Stimulated activated CD8-positive, alpha-beta memory T cell treated with anti-CD3 and anti-CD28 coated beads, Interleukin-12 subunit alpha, Interleukin-12 subunit beta, amount 100 ng/mL, for 1 hour (primary cell): Measurements from ENCODE around the gene SIRT7.

Source experiments
- DNase-seq: peaks from one replicate; pipeline ENCODE4 v3.0.0-alpha.2; 2020; ENCODE audit warnings: low read depth

The SIRT7 gene

GRCh38 chr17:81905424-81905875 is 12.5 kb downstream of the SIRT7 start:
- no peak for DNase-seq

DNA sequence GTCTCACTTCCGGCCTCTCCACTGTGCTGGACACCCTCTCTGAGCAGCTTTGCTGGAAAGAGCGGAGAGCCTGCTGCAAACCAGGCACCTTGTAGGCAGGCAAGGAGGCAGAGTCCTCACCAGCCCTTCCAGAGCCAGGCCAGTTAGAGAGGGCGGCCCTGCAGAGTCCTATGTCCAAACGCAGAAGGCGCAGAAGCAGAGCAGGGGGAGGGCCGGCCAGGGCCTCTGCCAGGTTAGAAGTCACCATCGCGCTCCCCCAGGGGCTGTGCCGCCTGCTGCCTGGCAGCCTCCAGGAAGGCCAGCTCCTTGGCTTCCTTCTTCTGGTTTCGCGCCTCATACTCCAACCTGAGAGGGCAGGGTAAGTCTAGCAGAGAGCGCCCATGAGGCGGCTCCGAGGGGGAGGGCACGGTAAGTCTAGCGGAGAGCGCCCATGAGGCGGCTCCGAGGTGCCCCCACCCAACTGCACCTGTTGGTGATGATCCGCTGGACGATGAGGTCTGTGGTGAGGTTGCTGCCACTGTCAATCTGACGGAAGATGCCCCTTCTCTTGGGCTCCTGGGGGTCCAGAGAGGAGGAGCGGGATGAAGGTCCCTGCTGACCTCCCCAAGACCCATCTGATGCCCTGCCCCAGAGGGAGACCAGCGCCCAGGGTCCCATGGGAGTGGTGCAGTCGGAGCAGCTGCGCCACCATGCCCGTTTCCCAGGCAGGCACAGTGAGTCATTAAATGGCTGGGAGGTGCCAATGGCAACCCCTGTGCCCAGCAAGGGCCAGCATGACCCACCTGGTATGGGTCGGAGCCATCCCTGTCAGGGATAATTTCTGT is 13.2 kb downstream of the SIRT7 start:
- no peak for DNase-seq

- DNase-seq = no peak
These were observed 13.9 kb downstream of the SIRT7 start for GRCh38 chr17:81903896-81904599.

GRCh38 chr17:81903415-81903831 is 14.6 kb downstream of the SIRT7 start:
- DNase-seq = no peak

GRCh38 chr17:81902653-81903414 is 15.1 kb downstream of the SIRT7 start:
- no peak for DNase-seq

- no peak for DNase-seq
These were observed 15.8 kb downstream of the SIRT7 start, which contains the start of gene NPB for GRCh38 chr17:81902023-81902652. Gene NPB, plus strand, starts transcription at chr17:81902238. Its CDS starts 40 bp downstream, at chr17:81902278.

- DNase-seq = no peak
These were observed 16.6 kb downstream of the SIRT7 start for GRCh38 chr17:81901167-81902022.

GRCh38 chr17:81900181-81900820 is 17.7 kb downstream of the SIRT7 start:
- no peak for DNase-seq

DNA sequence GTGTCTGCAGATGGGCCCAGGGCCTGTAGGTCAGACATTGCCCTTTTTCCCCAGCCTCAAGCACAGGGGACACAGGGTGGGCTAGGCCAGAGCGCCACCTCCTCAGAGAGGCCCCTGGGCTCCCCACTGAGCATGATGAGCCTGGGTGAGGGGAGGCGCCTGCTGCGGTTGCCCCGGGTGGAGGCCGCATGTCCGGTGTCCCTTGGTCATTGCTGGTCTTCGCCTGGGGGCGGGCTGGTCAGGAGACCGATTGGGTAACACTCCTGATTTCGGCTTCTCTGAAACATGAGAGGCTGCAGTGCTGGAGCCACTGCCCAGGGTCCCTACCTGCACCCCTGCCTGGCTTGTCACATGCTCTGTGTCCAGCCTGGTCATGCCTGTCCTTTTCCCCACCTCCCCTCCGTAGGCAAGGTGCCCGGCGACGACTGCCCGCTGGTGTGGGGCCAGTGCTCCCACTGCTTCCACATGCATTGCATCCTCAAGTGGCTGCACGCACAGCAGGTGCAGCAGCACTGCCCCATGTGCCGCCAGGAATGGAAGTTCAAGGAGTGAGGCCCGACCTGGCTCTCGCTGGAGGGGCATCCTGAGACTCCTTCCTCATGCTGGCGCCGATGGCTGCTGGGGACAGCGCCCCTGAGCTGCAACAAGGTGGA is 18.3 kb downstream of the SIRT7 start:
- DNase-seq = no peak

DNA sequence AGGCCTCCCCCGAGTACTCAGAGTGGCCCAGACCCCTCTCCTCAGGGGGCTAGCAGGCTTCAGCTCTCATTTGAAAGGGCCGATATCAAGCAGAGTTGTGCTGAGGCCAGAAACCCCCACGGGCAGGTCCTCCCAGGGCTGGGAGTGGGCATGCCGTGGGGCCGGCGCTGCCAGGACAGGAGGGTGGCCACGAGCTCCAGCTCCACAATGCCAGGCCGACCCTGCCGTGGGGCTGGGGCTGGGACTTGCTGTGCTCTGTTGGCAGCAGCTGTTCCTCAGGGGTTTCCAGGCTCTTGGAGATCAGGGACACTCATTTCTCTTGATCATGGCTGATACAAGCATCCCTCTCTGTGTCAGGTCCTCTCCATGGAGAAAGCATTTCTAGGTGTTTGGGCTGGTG is 19.1 kb downstream of the SIRT7 start:
- no peak for DNase-seq

GRCh38 chr17:81898029-81898866 is 19.7 kb downstream of the SIRT7 start:
- DNase-seq = no peak

GRCh38 chr17:81895400-81895799 is 22.6 kb downstream of the SIRT7 start:
- no peak for DNase-seq

GRCh38 chr17:81891303-81891552 is 26.7 kb downstream of the SIRT7 start:
- DNase-seq = no peak

- no peak for DNase-seq
These were observed 27.3 kb downstream of the SIRT7 start for GRCh38 chr17:81890447-81891302.

DNA sequence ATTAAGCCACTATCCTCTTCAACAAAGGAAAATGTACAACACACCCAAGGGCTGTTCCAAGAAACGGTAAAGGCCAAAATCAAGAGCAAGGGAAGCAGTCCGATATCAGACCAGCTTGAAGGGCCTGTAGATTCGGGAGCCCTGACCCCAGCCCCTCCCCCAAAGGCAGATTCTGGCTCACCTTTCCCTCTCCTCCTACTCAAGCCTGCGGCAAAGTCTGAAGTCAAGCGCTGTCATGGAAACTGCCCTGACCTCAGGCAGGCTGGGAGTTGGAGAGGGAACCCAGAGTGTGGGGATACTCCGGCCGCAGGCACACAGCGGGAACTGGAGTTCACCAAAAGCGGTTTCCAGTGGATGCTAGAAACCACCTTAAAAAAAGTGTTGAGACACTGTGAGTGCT is 28.4 kb downstream of the SIRT7 start:
- no peak for DNase-seq

- no peak for DNase-seq
These were observed 28.9 kb downstream of the SIRT7 start for GRCh38 chr17:81888988-81889595.

DNA sequence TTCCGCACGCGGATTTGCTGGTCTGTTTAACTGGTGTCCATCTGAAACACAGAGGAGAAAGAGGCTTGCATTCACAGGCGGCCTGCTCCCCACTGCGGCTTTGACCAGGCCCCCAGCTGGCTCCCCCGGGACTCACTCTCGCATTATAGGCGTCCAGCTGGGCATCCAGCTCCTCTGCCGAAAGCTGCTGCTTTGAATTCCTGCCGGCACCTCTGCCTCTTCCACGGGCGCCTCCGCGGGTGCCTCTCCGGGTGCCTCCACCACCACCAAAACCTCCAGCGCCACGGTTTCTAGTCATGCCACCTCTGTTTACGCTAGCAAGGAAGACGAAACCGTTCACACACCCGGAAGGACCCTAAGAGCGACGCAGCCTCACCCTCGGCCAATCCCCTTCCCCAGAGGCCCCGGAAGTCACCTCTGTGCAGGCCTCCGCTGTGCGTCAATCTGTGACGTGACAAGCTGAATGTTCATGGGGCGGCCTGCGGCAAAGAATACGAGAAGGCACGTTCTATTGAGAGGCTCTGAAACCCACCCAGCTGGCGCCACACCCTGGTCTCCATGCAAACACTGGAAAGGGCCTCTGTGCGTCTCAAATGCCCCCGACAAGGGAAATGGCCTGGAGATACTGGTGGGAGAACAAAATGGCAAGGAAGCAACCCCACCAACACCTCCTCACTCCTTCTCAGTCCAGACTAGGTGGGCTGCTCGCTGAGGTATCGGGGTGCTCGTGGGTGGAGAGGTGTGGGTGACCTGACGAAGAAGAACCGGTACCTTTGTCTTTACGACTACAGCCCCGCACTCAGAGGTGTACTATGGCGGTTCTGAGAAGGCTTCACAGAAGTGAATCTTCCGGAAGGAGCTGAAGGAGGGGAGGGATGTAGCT is 29.6 kb downstream of the SIRT7 start:
- no peak for DNase-seq
